Measurements from ENCODE around the gene BCL3. TPM values are rescaled to one million over a fixed set of nuclear protein-coding genes. Genes with fewer than 3 reads are reported as not detected.

The BCL3 gene
- total RNA-seq, 1 experiment from 2014 or later, result 2.2 TPM

- TF ChIP-seq CTCF (conservative IDR thresholded peaks at IDR 0.05), result no peak
Observed at GRCh38 chr19:44705502-44706010, 43.0 kb upstream of the BCL3 start.

More at GRCh38 chr19:44705502-44706010, 43.0 kb upstream of the BCL3 start:
- Histone ChIP-seq H3K9ac (ENCODE audit: extremely low read depth, insufficient read length, low read length) (no peak overlapping the region), H2AFZ (ENCODE audit: low read length) (no peak overlapping the region), H3K14ac (ENCODE audit: insufficient read depth, low read length) (no peak overlapping the region), H3K9me3 (ENCODE audit: control insufficient read depth, low read depth, low read length) (no peaks in the 10 kb centered on the region), H2AK5ac (ENCODE audit: insufficient read length, low read length) (no peak overlapping the region), H3K23me2 (ENCODE audit: insufficient read length, low read depth, low read length, poor library complexity, severe bottlenecking) (peaks cover 3% of the 10 kb centered on the region), H4K20me1 (ENCODE audit: control insufficient read depth, insufficient read depth, insufficient read length) (no peaks in the 10 kb centered on the region), H4K91ac (ENCODE audit: insufficient read length, low read depth, low read length) (no peak overlapping the region), H2BK5ac (ENCODE audit: insufficient read length, low read length) (no peak overlapping the region), H3K79me1 (ENCODE audit: insufficient read depth, low read depth, low read length, poor library complexity, severe bottlenecking) (no peaks in the 10 kb centered on the region), H2BK12ac (ENCODE audit: insufficient read length, low read depth, low read length) (no peak overlapping the region), H3K18ac (ENCODE audit: insufficient read length, low read depth, low read length) (no peak overlapping the region), H2BK20ac (ENCODE audit: low read depth, low read length, poor library complexity, severe bottlenecking) (no peak overlapping the region), H3K27me3 (ENCODE audit: insufficient read depth, low read length) (no peaks in the 10 kb centered on the region), H3T11ph (ENCODE audit: low read length) (no peak overlapping the region), H3K23ac (ENCODE audit: insufficient read length, low read depth, low read length) (no peak overlapping the region), H3K4me2 (ENCODE audit: insufficient read depth, insufficient read length, low read length) (no peak overlapping the region), H3K79me2 (ENCODE audit: insufficient read depth, low read length) (0 out of 2 replicates have a peak, but pooled peaks cover 2% of the 10 kb centered on the region), H3K56ac (ENCODE audit: insufficient read length, low read depth, low read length) (no peak overlapping the region), H2BK120ac (ENCODE audit: low read depth, low read length, poor library complexity, severe bottlenecking) (no peak overlapping the region), H3K4ac (ENCODE audit: low read depth, low read length) (no peak overlapping the region), H4K8ac (replicated peaks; ENCODE audit: insufficient read length, low read depth, low read length) (no peak overlapping the region), H3K4me1 (ENCODE audit: insufficient read depth, low read length) (no peaks in the 10 kb centered on the region), H4K5ac (ENCODE audit: insufficient read length, low read depth, low read length) (no peak overlapping the region), H3K27ac (ENCODE audit: insufficient read length, low read depth, low read length) (no peak overlapping the region), H2BK15ac (ENCODE audit: low read depth, low read length) (no peak overlapping the region)
- no peaks in the 10 kb centered on the region; a peak in 1 of 7 replicates for H3K36me3 Mint-ChIP-seq (ENCODE audit: insufficient read depth in 1 of 3, low read depth in 3 of 3)
- no peaks in the 10 kb centered on the region for H3K9me3 Mint-ChIP-seq
- no peak overlapping the region; a peak in 1 of 7 replicates for H3K27ac Mint-ChIP-seq
- WGBS (ENCODE audit: extremely low coverage, insufficient read length, low lambda C conversion rate), result no CpG with 5 or more reads among the region's 12 CpGs
- H3K4me1 Mint-ChIP-seq, result no peaks in the 10 kb centered on the region
- H3K4me3 Mint-ChIP-seq, result no peak overlapping the region
- peaks cover 7% of the 10 kb centered on the region for H3K27me3 Mint-ChIP-seq (ENCODE audit: low read depth)
- no peak for DNase-seq

All from H9 (cell line).